ENCODE measurements around the gene ADAM12. TPM values are rescaled to one million over a fixed set of nuclear protein-coding genes. Genes with fewer than 3 reads are reported as not detected.

ADAM12 gene
- polyA plus RNA-seq, 1 donor from 2014 or later = 0.09 TPM

- no peak for TF ChIP-seq MXI1 (conservative IDR thresholded peaks at IDR 0.05; ENCODE audit: poor library complexity, severe bottlenecking)
- no peak for TF ChIP-seq TAF1 (IDR thresholded peaks at IDR 0.05; ENCODE audit: low read depth)
- TF ChIP-seq RAD21 (conservative IDR thresholded peaks at IDR 0.05) = no peak
- no peak for TF ChIP-seq SMC3 (conservative IDR thresholded peaks at IDR 0.05; ENCODE audit: poor library complexity)
- TF ChIP-seq EZH2 (IDR thresholded peaks at IDR 0.05; ENCODE audit: borderline replicate concordance, insufficient read depth, low read length, poor library complexity, severe bottlenecking) = no peak
- TF ChIP-seq POLR2AphosphoS5 (IDR thresholded peaks at IDR 0.05) = no peak
- TF ChIP-seq EP300 (conservative IDR thresholded peaks at IDR 0.05; ENCODE audit: poor library complexity, severe bottlenecking) = no peak
- no peak for TF ChIP-seq CTCF (IDR thresholded peaks at IDR 0.05; ENCODE audit: poor library complexity, severe bottlenecking)
- Histone ChIP-seq H3K27me3 (ENCODE audit: insufficient read depth, low read depth, low read length) (no peaks in the 10 kb centered on the region), H3K9ac (ENCODE audit: low read length) (no peak overlapping the region), H3K27ac (ENCODE audit: low read length) (no peak overlapping the region), H3K9me2 (ENCODE audit: insufficient read depth, low read length) (no peaks in the 10 kb centered on the region), H3F3A (ENCODE audit: insufficient read depth, low read length, poor library complexity, severe bottlenecking) (no peaks in the 10 kb centered on the region), H4K20me1 (ENCODE audit: insufficient read depth) (no peaks in the 10 kb centered on the region), H3K36me3 (ENCODE audit: insufficient read depth, low read length) (no peaks in the 10 kb centered on the region), H3K4me2 (ENCODE audit: low read length) (no peak overlapping the region), H2AFZ (ENCODE audit: low read depth, low read length) (no peak overlapping the region), H3K4me3 (ENCODE audit: low read length) (no peak overlapping the region), H3K79me2 (replicated peaks; ENCODE audit: insufficient read depth, low read length) (no peaks in the 10 kb centered on the region), H3K9me3 (ENCODE audit: low read length) (no peaks in the 10 kb centered on the region)
Measured at GRCh38 chr10:126218174-126218573, 170.1 kb downstream of the ADAM12 start.

- H3K27me3 ChIP-seq (ENCODE audit: insufficient read depth, low read depth, low read length) = no peaks in the 10 kb centered on the region
- H3K4me2 ChIP-seq (ENCODE audit: low read length) = no peak overlapping the region
- no peaks in the 10 kb centered on the region for H3K9me3 ChIP-seq (ENCODE audit: low read length)
- H3K4me3 ChIP-seq (ENCODE audit: low read length) = no peak overlapping the region
- H3K36me3 ChIP-seq (ENCODE audit: insufficient read depth, low read length) = no peaks in the 10 kb centered on the region
- no peak overlapping the region for H3K9ac ChIP-seq (ENCODE audit: low read length)
- H4K20me1 ChIP-seq (ENCODE audit: insufficient read depth) = no peaks in the 10 kb centered on the region
- no peaks in the 10 kb centered on the region for H3K79me2 ChIP-seq (replicated peaks; ENCODE audit: insufficient read depth, low read length)
- H3F3A ChIP-seq (ENCODE audit: insufficient read depth, low read length, poor library complexity, severe bottlenecking) = no peaks in the 10 kb centered on the region
- TF ChIP-seq EP300 (conservative IDR thresholded peaks at IDR 0.05; ENCODE audit: poor library complexity, severe bottlenecking) (no peak), POLR2AphosphoS5 (IDR thresholded peaks at IDR 0.05) (no peak), SMC3 (conservative IDR thresholded peaks at IDR 0.05; ENCODE audit: poor library complexity) (no peak), RAD21 (conservative IDR thresholded peaks at IDR 0.05) (no peak), REST (IDR thresholded peaks at IDR 0.05; ENCODE audit: borderline replicate concordance) (no peak), CTCF (IDR thresholded peaks at IDR 0.05; ENCODE audit: poor library complexity, severe bottlenecking) (no peak), EZH2 (IDR thresholded peaks at IDR 0.05; ENCODE audit: borderline replicate concordance, insufficient read depth, low read length, poor library complexity, severe bottlenecking) (no peak), TAF1 (IDR thresholded peaks at IDR 0.05; ENCODE audit: low read depth) (no peak), MXI1 (conservative IDR thresholded peaks at IDR 0.05; ENCODE audit: poor library complexity, severe bottlenecking) (no peak)
- H3K27ac ChIP-seq (ENCODE audit: low read length) = no peak overlapping the region
- H2AFZ ChIP-seq (ENCODE audit: low read depth, low read length) = no peak overlapping the region
- H3K9me2 ChIP-seq (ENCODE audit: insufficient read depth, low read length) = no peaks in the 10 kb centered on the region
Measured at GRCh38 chr10:126216632-126216961, 171.7 kb downstream of the ADAM12 start.
